Ishikawa (cell line): ENCODE data around the gene RHBDF2.

ENCODE experiments used
- CEBPB ChIP-seq: IDR thresholded peaks from 2 replicates; pipeline ENCODE4 v1.6.1; 2012
- CREB1 ChIP-seq: IDR thresholded peaks from 2 replicates; pipeline ENCODE4 v1.6.1; 2012; ENCODE audit warnings: low read depth
- EP300 ChIP-seq: IDR thresholded peaks from 2 replicates; pipeline ENCODE4 v1.6.1; 2012; ENCODE audit warnings: borderline replicate concordance
- RAD21 ChIP-seq: IDR thresholded peaks from 2 replicates; pipeline ENCODE4 v1.6.1; 2012; ENCODE audit warnings: low read depth
- TAF1 ChIP-seq: IDR thresholded peaks from 2 replicates; pipeline ENCODE4 v1.6.1; 2012; ENCODE audit warnings: low read depth, mild to moderate bottlenecking
- TEAD4 ChIP-seq: IDR thresholded peaks from 2 replicates; pipeline ENCODE4 v1.6.1; 2012
- TF ChIP-seq, protein P1 (sequence below): IDR thresholded peaks from 2 replicates; pipeline ENCODE4 v1.6.1; 2012

DNA sequence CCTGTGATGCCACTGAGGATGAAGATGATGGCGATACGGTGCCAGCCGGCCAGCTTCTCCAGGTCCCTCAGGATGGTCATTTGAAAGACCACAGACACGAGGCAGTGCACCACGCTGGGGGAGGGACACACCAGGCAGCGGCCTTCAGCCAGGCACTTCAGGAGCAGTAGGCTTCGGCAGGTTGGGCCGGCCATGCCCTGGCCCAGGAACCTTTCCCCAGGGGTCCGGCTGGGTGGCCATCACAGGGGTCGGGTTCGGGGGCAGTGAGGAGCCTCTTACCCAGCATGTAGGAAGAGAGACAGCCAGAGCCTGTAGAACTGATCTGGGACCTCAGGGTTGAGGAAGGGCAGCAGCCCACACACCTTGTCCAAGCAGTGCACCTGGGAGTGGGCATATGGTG lies 28.5 kb downstream of the RHBDF2 start:
- TF ChIP-seq CEBPB (no peak), EP300 (no peak), TAF1 (no peak), TEAD4 (no peak), RAD21 (no peak), CREB1 (no peak)
- TF ChIP-seq, protein P1, sequence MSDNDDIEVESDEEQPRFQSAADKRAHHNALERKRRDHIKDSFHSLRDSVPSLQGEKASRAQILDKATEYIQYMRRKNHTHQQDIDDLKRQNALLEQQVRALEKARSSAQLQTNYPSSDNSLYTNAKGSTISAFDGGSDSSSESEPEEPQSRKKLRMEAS: no peak
